ENCODE results near the gene PDCD4. TPM values are rescaled to one million over a fixed set of nuclear protein-coding genes. Genes with fewer than 3 reads are reported as not detected.

PDCD4 gene
- total RNA-seq, 1 donor from 2014 or later = 79.9 TPM

GRCh38 chr10:110845192-110845755, 26.5 kb upstream of the PDCD4 start:
- DNase-seq (ENCODE audit: low read depth) (no peak), FAIRE-seq (no peak)
- Mint-ChIP-seq H3K4me1 (ENCODE audit: low read depth, unreplicated experiment) (no peaks in the 10 kb centered on the region), H3K4me3 (ENCODE audit: unreplicated experiment) (no peak overlapping the region), H3K9me3 (ENCODE audit: unreplicated experiment) (no peaks in the 10 kb centered on the region), H3K27ac (ENCODE audit: unreplicated experiment) (no peak overlapping the region), H3K36me3 (ENCODE audit: low read depth, unreplicated experiment) (no peaks in the 10 kb centered on the region), H3K27me3 (ENCODE audit: low read depth, unreplicated experiment) (peaks cover 29% of the 10 kb centered on the region)
- Histone ChIP-seq H3K4me3 (ENCODE audit: insufficient read depth, low read depth, low read length) (no peak overlapping the region), H3K27me3 (ENCODE audit: insufficient read depth, low read length) (peaks cover 2% of the 10 kb centered on the region), H3K27ac (ENCODE audit: low read depth, low read length) (no peak overlapping the region), H3K4me2 (ENCODE audit: low read length) (no peak overlapping the region), H3K9ac (ENCODE audit: low read length) (no peak overlapping the region), H2AFZ (ENCODE audit: low read depth, low read length) (no peak overlapping the region), H3K79me2 (ENCODE audit: insufficient read depth, low read length) (no peaks in the 10 kb centered on the region), H3K4me1 (ENCODE audit: insufficient read depth, low read length) (no peaks in the 10 kb centered on the region), H3K9me3 (ENCODE audit: insufficient read depth, low read depth, low read length) (no peaks in the 10 kb centered on the region), H4K20me1 (ENCODE audit: insufficient read depth, low read length) (no peaks in the 10 kb centered on the region), H3K36me3 (ENCODE audit: insufficient read depth, low read length) (no peaks in the 10 kb centered on the region)
- TF ChIP-seq CTCF (IDR thresholded peaks at IDR 0.05; ENCODE audit: insufficient read depth, low read depth, low read length) (no peak), EZH2 (IDR thresholded peaks at IDR 0.05; ENCODE audit: insufficient read depth, low read length) (no peak)

GRCh38 chr10:110845756-110846620, 25.7 kb upstream of the PDCD4 start:
- DNase-seq (ENCODE audit: low read depth) (no peak), FAIRE-seq (no peak)
- Histone ChIP-seq H3K4me2 (ENCODE audit: low read length) (no peak overlapping the region), H3K9me3 (ENCODE audit: insufficient read depth, low read depth, low read length) (no peaks in the 10 kb centered on the region), H3K79me2 (ENCODE audit: insufficient read depth, low read length) (no peaks in the 10 kb centered on the region), H4K20me1 (ENCODE audit: insufficient read depth, low read length) (no peaks in the 10 kb centered on the region), H3K27me3 (ENCODE audit: insufficient read depth, low read length) (peaks cover 2% of the 10 kb centered on the region), H3K9ac (ENCODE audit: low read length) (no peak overlapping the region), H3K27ac (ENCODE audit: low read depth, low read length) (no peak overlapping the region), H3K36me3 (ENCODE audit: insufficient read depth, low read length) (no peaks in the 10 kb centered on the region), H3K4me1 (ENCODE audit: insufficient read depth, low read length) (no peaks in the 10 kb centered on the region), H2AFZ (ENCODE audit: low read depth, low read length) (no peak overlapping the region), H3K4me3 (ENCODE audit: insufficient read depth, low read depth, low read length) (no peak overlapping the region)
- Mint-ChIP-seq H3K27ac (ENCODE audit: unreplicated experiment) (no peak overlapping the region), H3K4me1 (ENCODE audit: low read depth, unreplicated experiment) (peaks cover 3% of the 10 kb centered on the region), H3K27me3 (ENCODE audit: low read depth, unreplicated experiment) (peaks cover 29% of the 10 kb centered on the region), H3K4me3 (ENCODE audit: unreplicated experiment) (no peak overlapping the region), H3K9me3 (ENCODE audit: unreplicated experiment) (no peaks in the 10 kb centered on the region), H3K36me3 (ENCODE audit: low read depth, unreplicated experiment) (no peaks in the 10 kb centered on the region)
- TF ChIP-seq EZH2 (IDR thresholded peaks at IDR 0.05; ENCODE audit: insufficient read depth, low read length) (no peak), CTCF (IDR thresholded peaks at IDR 0.05; ENCODE audit: insufficient read depth, low read depth, low read length) (no peak)

GRCh38 chr10:110847374-110847773, 24.4 kb upstream of the PDCD4 start:
- Histone ChIP-seq H3K27me3 (ENCODE audit: insufficient read depth, low read length) (peaks cover 2% of the 10 kb centered on the region), H2AFZ (ENCODE audit: low read depth, low read length) (no peak overlapping the region), H3K4me3 (ENCODE audit: insufficient read depth, low read depth, low read length) (no peak overlapping the region), H3K27ac (ENCODE audit: low read depth, low read length) (no peak overlapping the region), H3K79me2 (ENCODE audit: insufficient read depth, low read length) (no peaks in the 10 kb centered on the region), H4K20me1 (ENCODE audit: insufficient read depth, low read length) (no peaks in the 10 kb centered on the region), H3K9ac (ENCODE audit: low read length) (no peak overlapping the region), H3K9me3 (ENCODE audit: insufficient read depth, low read depth, low read length) (no peaks in the 10 kb centered on the region), H3K4me1 (ENCODE audit: insufficient read depth, low read length) (no peaks in the 10 kb centered on the region), H3K4me2 (ENCODE audit: low read length) (no peak overlapping the region), H3K36me3 (ENCODE audit: insufficient read depth, low read length) (no peaks in the 10 kb centered on the region)
- Mint-ChIP-seq H3K36me3 (ENCODE audit: low read depth, unreplicated experiment) (no peaks in the 10 kb centered on the region), H3K4me3 (ENCODE audit: unreplicated experiment) (no peak overlapping the region), H3K27ac (ENCODE audit: unreplicated experiment) (no peak overlapping the region), H3K9me3 (ENCODE audit: unreplicated experiment) (no peaks in the 10 kb centered on the region), H3K4me1 (ENCODE audit: low read depth, unreplicated experiment) (peaks cover 12% of the 10 kb centered on the region), H3K27me3 (ENCODE audit: low read depth, unreplicated experiment) (peaks cover 29% of the 10 kb centered on the region)
- DNase-seq (ENCODE audit: low read depth) (no peak), FAIRE-seq (no peak)
- no peak for TF ChIP-seq EZH2 (IDR thresholded peaks at IDR 0.05; ENCODE audit: insufficient read depth, low read length)
- TF ChIP-seq CTCF (IDR thresholded peaks at IDR 0.05; ENCODE audit: insufficient read depth, low read depth, low read length) = no peak

All from astrocyte (in vitro differentiated cells and primary cell).